ENCODE measurements around the gene PPP2R2C. TPM values are rescaled to one million over a fixed set of nuclear protein-coding genes. Genes with fewer than 3 reads are reported as not detected.

The PPP2R2C gene
- total RNA-seq, 1 experiment from 2014 or later = not detected

DNA sequence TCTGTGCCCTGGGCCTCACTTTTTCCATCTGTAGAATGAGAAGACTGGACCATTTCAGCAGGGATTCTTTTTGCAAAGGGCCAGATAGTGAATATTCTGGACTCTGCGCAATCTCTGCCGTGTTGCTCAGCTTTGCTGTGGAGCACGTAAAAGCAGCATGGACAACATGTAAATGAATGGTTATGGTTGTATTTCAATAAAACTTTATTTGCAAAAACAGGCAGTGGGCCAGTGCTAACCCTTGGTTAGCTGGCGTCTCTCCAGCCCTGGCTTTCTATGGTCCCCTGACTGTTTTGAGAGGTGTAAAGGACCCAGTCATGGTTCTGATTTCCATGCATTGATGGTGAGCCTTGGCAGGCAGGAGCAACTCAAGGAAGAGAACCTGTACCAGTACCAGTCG, 184.1 kb downstream of the PPP2R2C start:
- Histone ChIP-seq H3K4me3 (ENCODE audit: low read depth, low read length) (no peak overlapping the region), H3K27me3 (replicated peaks; ENCODE audit: control insufficient read depth, insufficient read depth, low read length) (no peaks in the 10 kb centered on the region), H3K9me3 (no peaks in the 10 kb centered on the region), H3K4me1 (no peaks in the 10 kb centered on the region), H3K36me3 (ENCODE audit: control insufficient read depth, insufficient read depth, low read length) (no peaks in the 10 kb centered on the region; the same call in none of the 2 replicates)
- DNase-seq = no peak
- H3K4me1 Mint-ChIP-seq (ENCODE audit: low read depth, unreplicated experiment) = no peaks in the 10 kb centered on the region
- H3K9me3 Mint-ChIP-seq (ENCODE audit: unreplicated experiment) = no peaks in the 10 kb centered on the region
- BruUV-seq (replicated peaks) = no TSS peak
- H3K36me3 Mint-ChIP-seq (ENCODE audit: insufficient read depth, unreplicated experiment) = peaks cover 9% of the 10 kb centered on the region
- TF ChIP-seq, protein P1, sequence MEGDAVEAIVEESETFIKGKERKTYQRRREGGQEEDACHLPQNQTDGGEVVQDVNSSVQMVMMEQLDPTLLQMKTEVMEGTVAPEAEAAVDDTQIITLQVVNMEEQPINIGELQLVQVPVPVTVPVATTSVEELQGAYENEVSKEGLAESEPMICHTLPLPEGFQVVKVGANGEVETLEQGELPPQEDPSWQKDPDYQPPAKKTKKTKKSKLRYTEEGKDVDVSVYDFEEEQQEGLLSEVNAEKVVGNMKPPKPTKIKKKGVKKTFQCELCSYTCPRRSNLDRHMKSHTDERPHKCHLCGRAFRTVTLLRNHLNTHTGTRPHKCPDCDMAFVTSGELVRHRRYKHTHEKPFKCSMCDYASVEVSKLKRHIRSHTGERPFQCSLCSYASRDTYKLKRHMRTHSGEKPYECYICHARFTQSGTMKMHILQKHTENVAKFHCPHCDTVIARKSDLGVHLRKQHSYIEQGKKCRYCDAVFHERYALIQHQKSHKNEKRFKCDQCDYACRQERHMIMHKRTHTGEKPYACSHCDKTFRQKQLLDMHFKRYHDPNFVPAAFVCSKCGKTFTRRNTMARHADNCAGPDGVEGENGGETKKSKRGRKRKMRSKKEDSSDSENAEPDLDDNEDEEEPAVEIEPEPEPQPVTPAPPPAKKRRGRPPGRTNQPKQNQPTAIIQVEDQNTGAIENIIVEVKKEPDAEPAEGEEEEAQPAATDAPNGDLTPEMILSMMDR (IDR thresholded peaks at IDR 0.05; ENCODE audit: insufficient read depth in 1 of 2, low read depth in 1 of 2, low read length in 1 of 2, severe bottlenecking in 1 of 2, unreplicated experiment in 1 of 2) = no peak
- no peaks in the 10 kb centered on the region for H3K27me3 Mint-ChIP-seq (ENCODE audit: insufficient read depth, unreplicated experiment)
- ChIA-PET CTCF (no interaction called here), POLR2A (no interaction called here)
- no peak overlapping the region for H3K27ac Mint-ChIP-seq (ENCODE audit: unreplicated experiment)
- intact Hi-C loops (cut with micrococcal nuclease; ENCODE audit: unreplicated experiment) = no loop called here
- no peak overlapping the region for H3K4me3 Mint-ChIP-seq (ENCODE audit: unreplicated experiment)

- Mint-ChIP-seq H3K4me3 (ENCODE audit: unreplicated experiment) (no peak overlapping the region), H3K27me3 (ENCODE audit: insufficient read depth, unreplicated experiment) (no peaks in the 10 kb centered on the region), H3K27ac (ENCODE audit: unreplicated experiment) (no peak overlapping the region), H3K9me3 (ENCODE audit: unreplicated experiment) (no peaks in the 10 kb centered on the region), H3K4me1 (ENCODE audit: low read depth, unreplicated experiment) (no peaks in the 10 kb centered on the region), H3K36me3 (ENCODE audit: insufficient read depth, unreplicated experiment) (peaks cover 9% of the 10 kb centered on the region)
- H3K4me1 ChIP-seq = no peaks in the 10 kb centered on the region
- DNase-seq = no peak
- POLR2A ChIA-PET = no interaction called here
- CTCF ChIA-PET = no interaction called here
- H3K9me3 ChIP-seq = no peaks in the 10 kb centered on the region
- intact Hi-C loops (cut with micrococcal nuclease; ENCODE audit: unreplicated experiment) = no loop called here
- no TSS peak for BruUV-seq (replicated peaks)
- H3K36me3 ChIP-seq (ENCODE audit: control insufficient read depth, insufficient read depth, low read length) = no peaks in the 10 kb centered on the region; the same call in none of the 2 replicates
- no peak overlapping the region for H3K4me3 ChIP-seq (ENCODE audit: low read depth, low read length)
- no peaks in the 10 kb centered on the region for H3K27me3 ChIP-seq (replicated peaks; ENCODE audit: control insufficient read depth, insufficient read depth, low read length)
- TF ChIP-seq, protein P1 (IDR thresholded peaks at IDR 0.05; ENCODE audit: insufficient read depth in 1 of 2, low read depth in 1 of 2, low read length in 1 of 2, severe bottlenecking in 1 of 2, unreplicated experiment in 1 of 2) = no peak
Measured at GRCh38 chr4:6287017-6287788, 185.2 kb downstream of the PPP2R2C start.

DNA sequence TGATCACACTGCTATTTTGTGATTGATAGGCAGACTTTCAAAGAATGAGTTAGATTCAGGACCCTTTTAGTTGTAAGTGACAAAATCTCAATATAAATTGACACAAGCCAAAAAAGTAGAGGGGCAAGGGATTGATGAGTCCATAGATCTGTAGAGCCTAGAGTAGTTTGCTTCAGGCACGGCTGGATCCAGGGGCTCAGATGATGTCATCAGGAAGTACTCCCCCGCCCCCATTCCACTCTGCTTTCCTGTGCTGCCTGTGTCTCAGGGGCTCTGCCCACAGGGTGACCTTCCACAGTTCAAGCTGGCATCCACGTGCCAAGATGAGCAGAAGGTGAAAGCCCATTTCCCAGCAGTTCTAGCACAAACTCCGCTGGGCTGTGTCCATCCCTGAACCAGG, 189.1 kb downstream of the PPP2R2C start:
- POLR2A ChIA-PET = no interaction called here
- no TSS peak for BruUV-seq (replicated peaks)
- TF ChIP-seq, protein P1 (IDR thresholded peaks at IDR 0.05; ENCODE audit: insufficient read depth in 1 of 2, low read depth in 1 of 2, low read length in 1 of 2, severe bottlenecking in 1 of 2, unreplicated experiment in 1 of 2) = no peak
- no peaks in the 10 kb centered on the region for H3K27me3 Mint-ChIP-seq (ENCODE audit: insufficient read depth, unreplicated experiment)
- peaks cover 8% of the 10 kb centered on the region for H3K4me1 Mint-ChIP-seq (ENCODE audit: low read depth, unreplicated experiment)
- peaks cover 16% of the 10 kb centered on the region for H3K36me3 Mint-ChIP-seq (ENCODE audit: insufficient read depth, unreplicated experiment)
- Histone ChIP-seq H3K4me1 (peaks cover 17% of the 10 kb centered on the region), H3K36me3 (ENCODE audit: control insufficient read depth, insufficient read depth, low read length) (no peaks in the 10 kb centered on the region; the same call in 1 of the 2 replicates), H3K4me3 (ENCODE audit: low read depth, low read length) (no peak overlapping the region), H3K27me3 (replicated peaks; ENCODE audit: control insufficient read depth, insufficient read depth, low read length) (no peaks in the 10 kb centered on the region), H3K9me3 (no peaks in the 10 kb centered on the region)
- intact Hi-C loops (cut with micrococcal nuclease; ENCODE audit: unreplicated experiment) = no loop called here
- H3K27ac Mint-ChIP-seq (ENCODE audit: unreplicated experiment) = no peak overlapping the region
- no peak overlapping the region for H3K4me3 Mint-ChIP-seq (ENCODE audit: unreplicated experiment)
- DNase-seq = no peak
- CTCF ChIA-PET = no interaction called here
- no peaks in the 10 kb centered on the region for H3K9me3 Mint-ChIP-seq (ENCODE audit: unreplicated experiment)
